T-cell (primary cell): Measurements from ENCODE around the gene CCDC3. TPM values are rescaled to one million over a fixed set of nuclear protein-coding genes. Genes with fewer than 3 reads are reported as not detected.

Source experiments
- ATAC-seq, 4 experiments: fragments of 200-7000 bp in 3 of 4; fragments of 150-1000 bp in 1 of 4; cut with Tn5 transposase; replicated peaks in 1 of 4; 1 replicate in 3 of 4; 2 replicates in 1 of 4; pipeline ENCODE4 v1.10.0; 2021; ENCODE audit warnings: moderate library complexity in 3 of 4, mild to moderate bottlenecking in 2 of 4, moderate number of reproducible peaks in 1 of 4
- CTCF ChIA-PET, 2 donors: fragments of 300-600 bp; sonication (Branson Sonifier 250); formaldehyde crosslinking; loops; one replicate each; lab custom pipeline; 2022; ENCODE audit warnings: antibody characterized with exemption in 2 of 2; lab: Charles Lee
- POLR2A ChIA-PET, 2 donors: fragments of 300-600 bp; sonication (Branson Sonifier 250); formaldehyde crosslinking; loops; one replicate each; lab custom pipeline; 2022; ENCODE audit warnings: antibody characterized with exemption in 2 of 2; lab: Charles Lee
- DNase-seq, 35 experiments: peaks; one replicate each; pipeline versions ENCODE4 v3.0.0 to v3.0.0-alpha.2; 2013 to 2023
- H3K27ac ChIP-seq: one replicate; pipeline ENCODE4 v1.5.1; 2013; ENCODE audit warnings: low read length
- H3K27me3 ChIP-seq, 2 experiments: replicated peaks in 1 of 2; 1 replicate in 1 of 2; 2 replicates in 1 of 2; pipeline versions ENCODE4 v1.6.1 to v1.7.0; 2013; ENCODE audit warnings: low read length in 1 of 2, mixed read lengths in 1 of 2; ENCODE audit not compliant: control insufficient read depth in 2 of 2, insufficient read depth in 2 of 2; ENCODE audit errors: extremely low read depth in 1 of 2
- H3K36me3 ChIP-seq, 2 donors: 1 replicate in 1 of 2; 2 replicates in 1 of 2; pipeline versions ENCODE4 v1.6.1 to v1.7.0; 2013; ENCODE audit warnings: low read length in 1 of 2; ENCODE audit not compliant: control insufficient read depth in 2 of 2, insufficient read depth in 1 of 2; ENCODE audit errors: extremely low read depth in 1 of 2
- H3K4me1 ChIP-seq, 2 experiments: 1 replicate in 1 of 2; 2 replicates in 1 of 2; pipeline versions ENCODE4 v1.6.1 to v1.7.0; 2013; ENCODE audit warnings: low read length in 2 of 2, mixed read lengths in 1 of 2; ENCODE audit not compliant: insufficient read depth in 2 of 2, control insufficient read depth in 1 of 2; ENCODE audit errors: extremely low read depth in 1 of 2
- H3K4me3 ChIP-seq, 2 donors: 1 replicate in 1 of 2; 2 replicates in 1 of 2; pipeline versions ENCODE4 v1.5.1 to v1.7.0; 2013; ENCODE audit warnings: mild to moderate bottlenecking in 2 of 2, low read length in 1 of 2, moderate library complexity in 1 of 2; ENCODE audit not compliant: control insufficient read depth in 1 of 2; ENCODE audit errors: extremely low read depth in 1 of 2
- H3K9me3 ChIP-seq: 2 replicates; pipeline ENCODE4 v1.7.0; 2013
- H3K27ac Mint-ChIP-seq, 2 donors: one replicate each; pipeline ENCODE4 v1.8.0; 2020 to 2021; ENCODE audit warnings: mild to moderate bottlenecking in 2 of 2, mixed read lengths in 2 of 2
- H3K27me3 Mint-ChIP-seq, 2 donors: one replicate each; pipeline ENCODE4 v1.8.0; 2021 to 2022; ENCODE audit warnings: mixed read lengths in 2 of 2
- H3K36me3 Mint-ChIP-seq: one replicate; pipeline ENCODE4 v1.8.0; 2021; ENCODE audit warnings: mixed read lengths
- H3K4me1 Mint-ChIP-seq, 3 donors: one replicate each; pipeline ENCODE4 v1.8.0; 2020 to 2022; ENCODE audit warnings: mixed read lengths in 3 of 3, mild to moderate bottlenecking in 1 of 3
- H3K4me3 Mint-ChIP-seq, 3 donors: one replicate each; pipeline ENCODE4 v1.8.0; 2020 to 2022; ENCODE audit warnings: mild to moderate bottlenecking in 3 of 3, mixed read lengths in 3 of 3, moderate library complexity in 3 of 3
- H3K9me3 Mint-ChIP-seq, 3 donors: one replicate each; pipeline ENCODE4 v1.8.0; 2020 to 2022; ENCODE audit warnings: mixed read lengths in 3 of 3
- WGBS: methylation state at CpG from one replicate; pipeline ENCODE4 v1.1.5; 2013; ENCODE audit warnings: missing lambda C conversion rate; ENCODE audit not compliant: insufficient coverage; 5-methylcytosine and 5-hydroxymethylcytosine counted together
- total RNA-seq, 35 experiments: library from RNA in 6 of 35; stranded (reverse) in 6 of 35; fragments of 120-200 nt in 1 of 35; gene quantifications; one replicate each; pipeline versions ENCODE4 v1.2.1 to v1.2.4 and lab custom pipeline; 2013 to 2026

Gene CCDC3
- total RNA-seq, 5 donors from 2014 or later (not counting 1 experiment from before 2014, with no cell fraction given): 0.06 to 0.20 (median 0.16) TPM; not detected in 2

DNA sequence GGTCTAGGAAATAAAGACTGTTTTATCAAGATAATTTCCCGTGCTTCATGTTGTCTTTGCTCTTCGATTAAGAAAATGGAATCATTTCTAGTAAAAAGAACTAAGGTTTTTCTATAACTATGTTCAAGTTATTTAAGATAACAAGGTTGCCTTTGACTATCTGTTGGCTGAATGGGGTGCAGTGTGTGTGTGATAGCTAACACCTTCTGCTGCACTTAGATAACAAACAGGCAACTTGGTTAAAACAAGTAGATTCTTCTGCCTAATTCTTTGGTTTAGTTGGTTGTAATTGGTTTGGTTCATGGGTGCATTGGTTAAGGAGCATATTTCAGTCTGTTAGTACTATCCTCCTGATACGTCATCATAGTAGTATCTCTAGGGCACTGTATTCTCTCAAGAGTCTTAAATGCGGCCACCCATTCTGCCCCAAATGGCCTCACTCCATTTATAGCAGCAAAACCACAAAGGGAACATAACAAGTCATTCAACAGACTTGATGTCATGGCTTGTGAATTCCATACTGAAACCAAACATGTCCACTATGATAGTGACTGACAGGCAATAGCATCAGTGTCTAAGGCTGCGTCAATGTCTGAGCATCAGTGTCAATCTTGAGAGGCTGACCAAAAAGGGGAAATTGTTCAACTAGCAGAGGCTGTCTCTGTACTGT lies 55.7 kb downstream of the CCDC3 start:
- no peak overlapping the region for H3K4me3 Mint-ChIP-seq
- Histone ChIP-seq H3K4me1 (no peaks in the 10 kb centered on the region), H3K27ac (no peak overlapping the region), H3K9me3 (no peaks in the 10 kb centered on the region), H3K36me3 (no peaks in the 10 kb centered on the region), H3K4me3 (no peak overlapping the region), H3K27me3 (no peaks in the 10 kb centered on the region)
- ATAC-seq (no peak), DNase-seq (no peak)
- H3K27me3 Mint-ChIP-seq: no peaks in the 10 kb centered on the region
- no peak overlapping the region for H3K27ac Mint-ChIP-seq
- ChIA-PET POLR2A (no interaction called here), CTCF (no interaction called here)
- no peaks in the 10 kb centered on the region for H3K9me3 Mint-ChIP-seq
- 67% methylated on average over 3 of the region's 5 CpGs for WGBS
- H3K36me3 Mint-ChIP-seq: no peaks in the 10 kb centered on the region
- H3K4me1 Mint-ChIP-seq: no peaks in the 10 kb centered on the region

DNA sequence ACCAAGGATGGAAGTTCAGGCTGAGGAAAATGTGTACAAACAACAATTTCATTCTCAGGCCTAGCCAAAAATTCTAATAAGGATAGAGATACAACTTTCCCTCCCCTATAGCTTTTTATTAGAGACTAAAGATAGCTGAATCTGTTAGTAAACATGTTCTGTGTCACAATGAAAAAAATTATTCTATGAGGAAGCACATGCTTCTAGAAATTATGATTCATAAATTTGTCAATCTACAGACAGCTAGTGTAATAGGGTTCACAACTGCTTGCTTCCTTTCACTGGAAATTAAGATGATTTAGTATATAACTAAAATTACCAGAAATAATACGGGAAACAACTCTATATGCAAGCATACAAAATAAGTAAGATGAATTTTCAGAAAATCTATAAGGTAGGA lies 56.6 kb downstream of the CCDC3 start:
- no peak overlapping the region for H3K27ac Mint-ChIP-seq
- no peaks in the 10 kb centered on the region for H3K9me3 Mint-ChIP-seq
- no peaks in the 10 kb centered on the region for H3K27me3 Mint-ChIP-seq
- no peaks in the 10 kb centered on the region for H3K4me1 ChIP-seq
- no peak overlapping the region for H3K4me3 Mint-ChIP-seq
- no peaks in the 10 kb centered on the region for H3K4me1 Mint-ChIP-seq
- H3K27me3 ChIP-seq: no peaks in the 10 kb centered on the region
- no CpG with 5 or more reads among the region's 1 CpG for WGBS
- no peaks in the 10 kb centered on the region for H3K36me3 Mint-ChIP-seq
- ChIA-PET CTCF (no interaction called here), POLR2A (no interaction called here)
- no peak overlapping the region for H3K4me3 ChIP-seq
- no peaks in the 10 kb centered on the region for H3K9me3 ChIP-seq
- DNase-seq (no peak), ATAC-seq (no peak)
- no peaks in the 10 kb centered on the region for H3K36me3 ChIP-seq
- H3K27ac ChIP-seq: no peak overlapping the region

GRCh38 chr10:12943425-12943824 lies 58.1 kb downstream of the CCDC3 start:
- CTCF ChIA-PET: no interaction called here
- H3K27ac Mint-ChIP-seq: no peak overlapping the region
- no peaks in the 10 kb centered on the region for H3K36me3 Mint-ChIP-seq
- 100% methylated on average over 2 of the region's 5 CpGs for WGBS
- Histone ChIP-seq H3K4me3 (no peak overlapping the region), H3K9me3 (no peaks in the 10 kb centered on the region), H3K36me3 (no peaks in the 10 kb centered on the region), H3K27ac (no peak overlapping the region), H3K27me3 (no peaks in the 10 kb centered on the region), H3K4me1 (no peaks in the 10 kb centered on the region)
- H3K4me3 Mint-ChIP-seq: no peak overlapping the region
- DNase-seq (no peak), ATAC-seq (no peak)
- H3K27me3 Mint-ChIP-seq: peaks cover 7 to 9% of the 10 kb centered on the region in 2 donors
- H3K4me1 Mint-ChIP-seq: no peaks in the 10 kb centered on the region
- POLR2A ChIA-PET: no interaction called here
- no peaks in the 10 kb centered on the region for H3K9me3 Mint-ChIP-seq

GRCh38 chr10:12941966-12942365 lies 59.5 kb downstream of the CCDC3 start:
- CTCF ChIA-PET: no interaction called here
- POLR2A ChIA-PET: no interaction called here

DNA sequence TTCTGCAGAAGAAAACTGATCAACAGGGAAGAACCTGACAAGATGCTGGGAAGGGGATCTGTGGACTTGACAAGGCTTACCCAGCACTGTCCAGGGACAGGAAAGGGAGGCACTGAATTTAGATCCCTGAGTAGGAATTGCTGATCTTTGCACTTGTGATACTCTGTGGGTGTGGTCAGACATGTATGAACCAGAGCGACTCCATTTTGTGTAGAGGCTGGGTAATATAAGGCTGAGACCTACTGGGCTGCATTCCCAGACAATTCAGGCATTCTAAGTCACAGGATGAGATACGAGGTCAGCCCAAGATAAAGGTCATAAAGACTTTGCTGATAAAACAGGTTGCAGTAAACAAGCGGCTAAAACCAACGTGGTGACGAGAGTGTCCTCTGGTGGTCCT lies 60.7 kb downstream of the CCDC3 start:
- H3K9me3 ChIP-seq: no peaks in the 10 kb centered on the region
- DNase-seq: no peak
- no peak overlapping the region for H3K27ac ChIP-seq
- H3K36me3 ChIP-seq: no peaks in the 10 kb centered on the region
- Mint-ChIP-seq H3K4me3 (no peak overlapping the region), H3K4me1 (no peaks in the 10 kb centered on the region), H3K27me3 (peaks cover 13 to 18% of the 10 kb centered on the region in 2 donors), H3K36me3 (no peaks in the 10 kb centered on the region), H3K9me3 (no peaks in the 10 kb centered on the region), H3K27ac (no peak overlapping the region)
- WGBS: 53% methylated on average over 2 of the region's 5 CpGs
- no peaks in the 10 kb centered on the region for H3K4me1 ChIP-seq
- H3K27me3 ChIP-seq: peaks cover 0 to 8% of the 10 kb centered on the region in 2 experiments
- no peak for ATAC-seq
- CTCF ChIA-PET: no interaction called here
- POLR2A ChIA-PET: no interaction called here
- no peak overlapping the region for H3K4me3 ChIP-seq

More at GRCh38 chr10:12941966-12942365, 59.5 kb downstream of the CCDC3 start:
- Mint-ChIP-seq H3K36me3 (no peaks in the 10 kb centered on the region), H3K4me1 (no peaks in the 10 kb centered on the region), H3K27ac (no peak overlapping the region), H3K27me3 (peaks cover 13 to 16% of the 10 kb centered on the region in 2 donors), H3K4me3 (no peak overlapping the region), H3K9me3 (no peaks in the 10 kb centered on the region)
- ATAC-seq: no peak
- WGBS: no CpG with 5 or more reads among the region's 1 CpG
- no peak overlapping the region for H3K27ac ChIP-seq
- H3K4me3 ChIP-seq: no peak overlapping the region
- H3K36me3 ChIP-seq: no peaks in the 10 kb centered on the region
- H3K9me3 ChIP-seq: no peaks in the 10 kb centered on the region
- no peaks in the 10 kb centered on the region for H3K4me1 ChIP-seq
- H3K27me3 ChIP-seq: peaks cover 0 to under 1% of the 10 kb centered on the region in 2 experiments
- DNase-seq: no peak

- H3K27ac Mint-ChIP-seq: no peak overlapping the region
- no peak overlapping the region for H3K4me3 Mint-ChIP-seq
- Histone ChIP-seq H3K27me3 (peaks cover 0 to 8% of the 10 kb centered on the region in 2 experiments), H3K4me3 (no peak overlapping the region), H3K36me3 (no peaks in the 10 kb centered on the region), H3K27ac (no peak overlapping the region), H3K4me1 (no peaks in the 10 kb centered on the region), H3K9me3 (no peaks in the 10 kb centered on the region)
- ChIA-PET CTCF (no interaction called here), POLR2A (no interaction called here)
- no peaks in the 10 kb centered on the region for H3K4me1 Mint-ChIP-seq
- 27% methylated on average over 2 of the region's 4 CpGs for WGBS
- no peaks in the 10 kb centered on the region for H3K9me3 Mint-ChIP-seq
- no peak for DNase-seq
- peaks cover 13 to 19% of the 10 kb centered on the region in 2 donors for H3K27me3 Mint-ChIP-seq
- no peaks in the 10 kb centered on the region for H3K36me3 Mint-ChIP-seq
- no peak for ATAC-seq
Measured at GRCh38 chr10:12938271-12938670, 63.2 kb downstream of the CCDC3 start.
